AG09319 (cell line): ENCODE results near the gene RPP14.

Experiments used
- DNase-seq: peaks from one replicate; pipeline ENCODE4 v3.0.0-alpha.2; 2010; ENCODE audit warnings: low read depth; ENCODE audit errors: extremely low read depth
- CTCF ChIP-seq: IDR thresholded peaks from 2 replicates; pipeline ENCODE4 v1.5.1; 2011; ENCODE audit warnings: low read depth, mild to moderate bottlenecking, inconsistent platforms, low read length, moderate library complexity

Gene RPP14

GRCh38 chr3:58321791-58322190 lies 15.7 kb downstream of the RPP14 start:
- no peak for TF ChIP-seq CTCF
- no peak for DNase-seq

GRCh38 chr3:58322793-58323192 lies 16.7 kb downstream of the RPP14 start:
- no peak for TF ChIP-seq CTCF
- no peak for DNase-seq

GRCh38 chr3:58323529-58324390 lies 17.7 kb downstream of the RPP14 start:
- DNase-seq: no peak
- no peak for TF ChIP-seq CTCF

GRCh38 chr3:58324391-58325390 lies 18.6 kb downstream of the RPP14 start:
- no peak for TF ChIP-seq CTCF
- DNase-seq: no peak

DNA sequence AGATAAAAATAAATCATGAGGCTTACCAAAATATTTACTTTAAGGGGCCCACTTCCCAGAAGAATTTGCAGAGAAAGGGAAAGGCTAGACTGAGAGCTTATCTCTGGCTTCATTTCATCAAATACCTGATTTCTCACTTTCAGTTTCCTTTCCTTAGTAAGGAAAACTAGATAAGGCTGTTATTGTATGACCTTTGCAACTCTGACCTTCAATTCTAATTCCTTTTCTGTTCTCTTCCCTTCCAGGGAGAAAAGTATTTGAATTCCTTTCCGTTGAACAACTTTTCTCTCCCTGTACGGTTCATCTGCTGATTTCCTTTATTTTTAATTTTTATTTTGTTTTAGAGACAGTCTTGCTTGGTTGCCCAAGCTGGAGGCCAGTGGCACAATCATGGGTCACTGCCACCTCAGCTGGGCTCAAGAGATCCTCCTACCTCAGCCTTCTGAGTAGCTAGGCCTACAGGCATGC lies 19.5 kb downstream of the RPP14 start:
- no peak for TF ChIP-seq CTCF
- DNase-seq: no peak

- TF ChIP-seq CTCF: no peak
- DNase-seq: no peak
These were observed 20.3 kb downstream of the RPP14 start for GRCh38 chr3:58326267-58326900.
